HG03558 (cell line): ENCODE data around the gene SLC43A2.

Experiments used
- ATAC-seq: cut with Tn5 transposase; IDR thresholded peaks from one replicate; pipeline ENCODE4 v1.9.1; 2021; ENCODE audit warnings: moderate number of reproducible peaks; ENCODE audit not compliant: unreplicated experiment; ENCODE audit errors: extremely low read depth

Gene SLC43A2

GRCh38 chr17:1625581-1625980 lies 3.1 kb downstream of the SLC43A2 start:
- ATAC-seq = no peak

GRCh38 chr17:1625053-1625452 lies 3.6 kb downstream of the SLC43A2 start:
- ATAC-seq = no peak

GRCh38 chr17:1624650-1625049 lies 4.0 kb downstream of the SLC43A2 start:
- ATAC-seq = no peak

GRCh38 chr17:1623057-1623630 lies 5.5 kb downstream of the SLC43A2 start:
- ATAC-seq = no peak

GRCh38 chr17:1621273-1621954 lies 7.2 kb downstream of the SLC43A2 start:
- ATAC-seq = no peak

GRCh38 chr17:1620486-1620885 lies 8.1 kb downstream of the SLC43A2 start:
- ATAC-seq = no peak

- no peak for ATAC-seq
Measured at GRCh38 chr17:1617620-1618174, 10.9 kb downstream of the SLC43A2 start.

- ATAC-seq = no peak
Measured at GRCh38 chr17:1616101-1616500, 12.5 kb downstream of the SLC43A2 start.

- ATAC-seq = no peak
Measured at GRCh38 chr17:1612400-1612799, 16.2 kb downstream of the SLC43A2 start.

GRCh38 chr17:1611715-1612114 lies 16.9 kb downstream of the SLC43A2 start:
- ATAC-seq = no peak

- ATAC-seq = no peak
Measured at GRCh38 chr17:1608676-1609075, 20.0 kb downstream of the SLC43A2 start.

- ATAC-seq = no peak
Measured at GRCh38 chr17:1607971-1608320, 20.7 kb downstream of the SLC43A2 start.

- no peak for ATAC-seq
Measured at GRCh38 chr17:1606352-1606985, 22.2 kb downstream of the SLC43A2 start.

GRCh38 chr17:1605681-1606351 lies 22.8 kb downstream of the SLC43A2 start:
- ATAC-seq = no peak

- ATAC-seq = no peak
Measured at GRCh38 chr17:1604831-1605528, 23.7 kb downstream of the SLC43A2 start.

- no peak for ATAC-seq
Measured at GRCh38 chr17:1601571-1601970, 27.1 kb downstream of the SLC43A2 start.

GRCh38 chr17:1598399-1599095 lies 30.1 kb downstream of the SLC43A2 start:
- ATAC-seq = no peak

- no peak for ATAC-seq
Measured at GRCh38 chr17:1597861-1598342, 30.7 kb downstream of the SLC43A2 start.

- ATAC-seq = no peak
Measured at GRCh38 chr17:1593630-1593931, 35.1 kb downstream of the SLC43A2 start.
